ENCODE data around the gene ERI2. TPM values are rescaled to one million over a fixed set of nuclear protein-coding genes. Genes with fewer than 3 reads are reported as not detected.

ERI2 gene
- total RNA-seq, 2 experiments from 2014 or later = 16.1 to 17.7 TPM

- POLR2A ChIA-PET = no interaction called here
- CTCF ChIA-PET = interaction anchor here (1.0 kb wide), 1 partner anchor 12 kb away, joined by 3 read pairs; no protein-coding TSS in a partner anchor
Measured at GRCh38 chr16:20746461-20746860, 59.8 kb downstream of the ERI2 start.

More at GRCh38 chr16:20746461-20746860, 59.8 kb downstream of the ERI2 start:
- no peak for TF ChIP-seq CTCF (IDR thresholded peaks at IDR 0.05)
- no peak for DNase-seq
- H3K27ac Mint-ChIP-seq = no peak overlapping the region
- intact Hi-C loops (cut with micrococcal nuclease) = no loop called here
- H3K27me3 Mint-ChIP-seq = no peaks in the 10 kb centered on the region
- H3K9me3 Mint-ChIP-seq = peaks cover 12% of the 10 kb centered on the region
- H3K36me3 Mint-ChIP-seq (ENCODE audit: low read depth) = peaks cover 1% of the 10 kb centered on the region
- peaks cover 4% of the 10 kb centered on the region for H3K4me1 Mint-ChIP-seq (ENCODE audit: low read depth)
- no peak overlapping the region for H3K4me3 Mint-ChIP-seq
- ATAC-seq = no peak

Other genes starting within 250 kb of the ERI2 start
- gene ACSM2B, start 230.1 kb downstream of the ERI2 start, total RNA-seq = not detected
- not detected for gene ACSM1, start 108.8 kb downstream of the ERI2 start, total RNA-seq
- 10 to 100 TPM; 44.9 to 45.0 TPM for gene THUMPD1, start 64.7 kb downstream of the ERI2 start, total RNA-seq
- 10 to 100 TPM; 16.1 to 16.6 TPM for gene ACSM3, start 42.5 kb downstream of the ERI2 start, total RNA-seq
- 10 to 100 TPM; 16.4 to 20.4 TPM for gene REXO5, start 55 bp upstream of the ERI2 start, total RNA-seq
- 1 to 10 TPM; 5.9 to 6.9 TPM for gene DCUN1D3, start 93.9 kb upstream of the ERI2 start, total RNA-seq
- gene LYRM1, start 94.3 kb upstream of the ERI2 start, total RNA-seq = 10 to 100 TPM; 31.3 to 32.5 TPM